ENCODE results near the gene TCHP. TPM values are rescaled to one million over a fixed set of nuclear protein-coding genes. Genes with fewer than 3 reads are reported as not detected.

The TCHP gene
- total RNA-seq, 1 donor from 2014 or later, result 8.6 TPM

- Histone ChIP-seq H3K36me3 (ENCODE audit: insufficient read depth, low read length) (peaks cover 35% of the 10 kb centered on the region), H3K27ac (ENCODE audit: low read depth, low read length) (no peak overlapping the region), H4K20me1 (ENCODE audit: insufficient read depth, low read length) (no peaks in the 10 kb centered on the region), H3K4me2 (ENCODE audit: low read length) (no peak overlapping the region), H3K27me3 (ENCODE audit: insufficient read depth, low read length) (no peaks in the 10 kb centered on the region), H3K4me3 (ENCODE audit: insufficient read depth, low read depth, low read length) (no peak overlapping the region), H3K4me1 (ENCODE audit: insufficient read depth, low read length) (no peaks in the 10 kb centered on the region), H2AFZ (ENCODE audit: low read depth, low read length) (no peak overlapping the region), H3K9ac (ENCODE audit: low read length) (no peak overlapping the region), H3K79me2 (ENCODE audit: insufficient read depth, low read length) (no peaks in the 10 kb centered on the region), H3K9me3 (ENCODE audit: insufficient read depth, low read depth, low read length) (no peaks in the 10 kb centered on the region)
- H3K4me1 Mint-ChIP-seq (ENCODE audit: low read depth, unreplicated experiment), result no peaks in the 10 kb centered on the region
- FAIRE-seq (no peak), DNase-seq (ENCODE audit: low read depth) (no peak)
- H3K9me3 Mint-ChIP-seq (ENCODE audit: unreplicated experiment), result no peaks in the 10 kb centered on the region
- no peak overlapping the region for H3K4me3 Mint-ChIP-seq (ENCODE audit: unreplicated experiment)
- H3K27ac Mint-ChIP-seq (ENCODE audit: unreplicated experiment), result no peak overlapping the region
- H3K27me3 Mint-ChIP-seq (ENCODE audit: low read depth, unreplicated experiment), result no peaks in the 10 kb centered on the region
- H3K36me3 Mint-ChIP-seq (ENCODE audit: low read depth, unreplicated experiment), result peaks cover 22% of the 10 kb centered on the region
- TF ChIP-seq CTCF (IDR thresholded peaks at IDR 0.05; ENCODE audit: insufficient read depth, low read depth, low read length), result no peak
- no peak for TF ChIP-seq EZH2 (IDR thresholded peaks at IDR 0.05; ENCODE audit: insufficient read depth, low read length)
These were observed 31.1 kb downstream of the TCHP start for GRCh38 chr12:109931143-109931542.

GRCh38 chr12:109932878-109933503, 32.9 kb downstream of the TCHP start:
- Histone ChIP-seq H3K4me2 (ENCODE audit: low read length) (no peak overlapping the region), H2AFZ (ENCODE audit: low read depth, low read length) (no peak overlapping the region), H3K9me3 (ENCODE audit: insufficient read depth, low read depth, low read length) (no peaks in the 10 kb centered on the region), H3K27ac (ENCODE audit: low read depth, low read length) (no peak overlapping the region), H3K4me1 (ENCODE audit: insufficient read depth, low read length) (no peaks in the 10 kb centered on the region), H3K36me3 (ENCODE audit: insufficient read depth, low read length) (peaks cover 37% of the 10 kb centered on the region), H3K9ac (ENCODE audit: low read length) (no peak overlapping the region), H3K4me3 (ENCODE audit: insufficient read depth, low read depth, low read length) (no peak overlapping the region), H4K20me1 (ENCODE audit: insufficient read depth, low read length) (no peaks in the 10 kb centered on the region), H3K79me2 (ENCODE audit: insufficient read depth, low read length) (no peaks in the 10 kb centered on the region), H3K27me3 (ENCODE audit: insufficient read depth, low read length) (no peaks in the 10 kb centered on the region)
- Mint-ChIP-seq H3K36me3 (ENCODE audit: low read depth, unreplicated experiment) (peaks cover 25% of the 10 kb centered on the region), H3K4me3 (ENCODE audit: unreplicated experiment) (no peak overlapping the region), H3K9me3 (ENCODE audit: unreplicated experiment) (no peaks in the 10 kb centered on the region), H3K27ac (ENCODE audit: unreplicated experiment) (no peak overlapping the region), H3K4me1 (ENCODE audit: low read depth, unreplicated experiment) (no peaks in the 10 kb centered on the region), H3K27me3 (ENCODE audit: low read depth, unreplicated experiment) (no peaks in the 10 kb centered on the region)
- no peak for FAIRE-seq
- TF ChIP-seq CTCF (IDR thresholded peaks at IDR 0.05; ENCODE audit: insufficient read depth, low read depth, low read length) (no peak), EZH2 (IDR thresholded peaks at IDR 0.05; ENCODE audit: insufficient read depth, low read length) (no peak)
- no peak for DNase-seq (ENCODE audit: low read depth)

GRCh38 chr12:109934026-109934425, 34.0 kb downstream of the TCHP start:
- H3K4me1 Mint-ChIP-seq (ENCODE audit: low read depth, unreplicated experiment), result no peaks in the 10 kb centered on the region
- Histone ChIP-seq H4K20me1 (ENCODE audit: insufficient read depth, low read length) (no peaks in the 10 kb centered on the region), H2AFZ (ENCODE audit: low read depth, low read length) (no peak overlapping the region), H3K36me3 (ENCODE audit: insufficient read depth, low read length) (peaks cover 47% of the 10 kb centered on the region), H3K4me3 (ENCODE audit: insufficient read depth, low read depth, low read length) (no peak overlapping the region), H3K27ac (ENCODE audit: low read depth, low read length) (no peak overlapping the region), H3K27me3 (ENCODE audit: insufficient read depth, low read length) (no peaks in the 10 kb centered on the region), H3K4me1 (ENCODE audit: insufficient read depth, low read length) (no peaks in the 10 kb centered on the region), H3K9me3 (ENCODE audit: insufficient read depth, low read depth, low read length) (no peaks in the 10 kb centered on the region), H3K9ac (ENCODE audit: low read length) (no peak overlapping the region), H3K79me2 (ENCODE audit: insufficient read depth, low read length) (no peaks in the 10 kb centered on the region), H3K4me2 (ENCODE audit: low read length) (no peak overlapping the region)
- FAIRE-seq (peak; percentile 74), DNase-seq (ENCODE audit: low read depth) (no peak)
- TF ChIP-seq EZH2 (IDR thresholded peaks at IDR 0.05; ENCODE audit: insufficient read depth, low read length) (no peak), CTCF (IDR thresholded peaks at IDR 0.05; ENCODE audit: insufficient read depth, low read depth, low read length) (peak; percentile 44)
- peaks cover 27% of the 10 kb centered on the region for H3K36me3 Mint-ChIP-seq (ENCODE audit: low read depth, unreplicated experiment)
- H3K27me3 Mint-ChIP-seq (ENCODE audit: low read depth, unreplicated experiment), result no peaks in the 10 kb centered on the region
- no peak overlapping the region for H3K4me3 Mint-ChIP-seq (ENCODE audit: unreplicated experiment)
- no peak overlapping the region for H3K27ac Mint-ChIP-seq (ENCODE audit: unreplicated experiment)
- no peaks in the 10 kb centered on the region for H3K9me3 Mint-ChIP-seq (ENCODE audit: unreplicated experiment)

All from astrocyte (in vitro differentiated cells and primary cell).